ENCODE results near the gene UGCG. TPM values are rescaled to one million over a fixed set of nuclear protein-coding genes. Genes with fewer than 3 reads are reported as not detected.
"Not testable (repeated sequence)": the region's sequence is repeated elsewhere in the genome, so short reads cannot be mapped to it uniquely, and the experiment has no call there.

UGCG gene
- total RNA-seq, 3 donors from 2014 or later, result 22.4 to 57.1 (median 55.1) TPM

- no peaks in the 10 kb centered on the region for H3K36me3 ChIP-seq
- H3K27me3 ChIP-seq, result no peaks in the 10 kb centered on the region
- TF ChIP-seq, protein P1, sequence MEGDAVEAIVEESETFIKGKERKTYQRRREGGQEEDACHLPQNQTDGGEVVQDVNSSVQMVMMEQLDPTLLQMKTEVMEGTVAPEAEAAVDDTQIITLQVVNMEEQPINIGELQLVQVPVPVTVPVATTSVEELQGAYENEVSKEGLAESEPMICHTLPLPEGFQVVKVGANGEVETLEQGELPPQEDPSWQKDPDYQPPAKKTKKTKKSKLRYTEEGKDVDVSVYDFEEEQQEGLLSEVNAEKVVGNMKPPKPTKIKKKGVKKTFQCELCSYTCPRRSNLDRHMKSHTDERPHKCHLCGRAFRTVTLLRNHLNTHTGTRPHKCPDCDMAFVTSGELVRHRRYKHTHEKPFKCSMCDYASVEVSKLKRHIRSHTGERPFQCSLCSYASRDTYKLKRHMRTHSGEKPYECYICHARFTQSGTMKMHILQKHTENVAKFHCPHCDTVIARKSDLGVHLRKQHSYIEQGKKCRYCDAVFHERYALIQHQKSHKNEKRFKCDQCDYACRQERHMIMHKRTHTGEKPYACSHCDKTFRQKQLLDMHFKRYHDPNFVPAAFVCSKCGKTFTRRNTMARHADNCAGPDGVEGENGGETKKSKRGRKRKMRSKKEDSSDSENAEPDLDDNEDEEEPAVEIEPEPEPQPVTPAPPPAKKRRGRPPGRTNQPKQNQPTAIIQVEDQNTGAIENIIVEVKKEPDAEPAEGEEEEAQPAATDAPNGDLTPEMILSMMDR (IDR thresholded peaks at IDR 0.05), result no peak
- no peak for TF ChIP-seq POLR2A (IDR thresholded peaks at IDR 0.05)
- no peak for TF ChIP-seq POLR2AphosphoS5 (IDR thresholded peaks at IDR 0.05)
- no peak overlapping the region for H3K4me3 ChIP-seq
- no peaks in the 10 kb centered on the region for H3K9me3 ChIP-seq
- H3K4me1 ChIP-seq, result no peaks in the 10 kb centered on the region
- DNase-seq (ENCODE audit: low spot score in 2 of 2), result no peak
- no peak overlapping the region for H3K27ac ChIP-seq
- intact Hi-C loops (cut with DNase I; ENCODE audit: low total_unique reads), result no loop called here
These were observed 25.7 kb upstream of the UGCG start for GRCh38 chr9:111870774-111871498.

GRCh38 chr9:111871499-111871855 lies 25.1 kb upstream of the UGCG start:
- H3K27ac ChIP-seq, result no peak overlapping the region
- H3K4me3 ChIP-seq, result no peak overlapping the region
- intact Hi-C loops (cut with DNase I; ENCODE audit: low total_unique reads), result no loop called here
- no peaks in the 10 kb centered on the region for H3K27me3 ChIP-seq
- H3K9me3 ChIP-seq, result no peaks in the 10 kb centered on the region
- TF ChIP-seq POLR2AphosphoS5 (IDR thresholded peaks at IDR 0.05), result no peak
- TF ChIP-seq, protein P1 (IDR thresholded peaks at IDR 0.05), result no peak
- TF ChIP-seq POLR2A (IDR thresholded peaks at IDR 0.05), result no peak
- H3K4me1 ChIP-seq, result no peaks in the 10 kb centered on the region
- H3K36me3 ChIP-seq, result no peaks in the 10 kb centered on the region
- no peak for DNase-seq (ENCODE audit: low spot score in 2 of 2)

GRCh38 chr9:111872886-111873285 lies 23.7 kb upstream of the UGCG start:
- TF ChIP-seq, protein P1 (IDR thresholded peaks at IDR 0.05), result no peak
- TF ChIP-seq POLR2AphosphoS5 (IDR thresholded peaks at IDR 0.05) (no peak), POLR2A (IDR thresholded peaks at IDR 0.05) (no peak)
- no peaks in the 10 kb centered on the region for H3K36me3 ChIP-seq
- H3K27me3 ChIP-seq, result no peaks in the 10 kb centered on the region
- H3K27ac ChIP-seq, result no peak overlapping the region
- no peaks in the 10 kb centered on the region for H3K9me3 ChIP-seq
- no peak overlapping the region for H3K4me3 ChIP-seq
- H3K4me1 ChIP-seq, result no peaks in the 10 kb centered on the region
- intact Hi-C loops (cut with DNase I; ENCODE audit: low total_unique reads), result no loop called here
- no peak for DNase-seq (ENCODE audit: low spot score in 2 of 2)

DNA sequence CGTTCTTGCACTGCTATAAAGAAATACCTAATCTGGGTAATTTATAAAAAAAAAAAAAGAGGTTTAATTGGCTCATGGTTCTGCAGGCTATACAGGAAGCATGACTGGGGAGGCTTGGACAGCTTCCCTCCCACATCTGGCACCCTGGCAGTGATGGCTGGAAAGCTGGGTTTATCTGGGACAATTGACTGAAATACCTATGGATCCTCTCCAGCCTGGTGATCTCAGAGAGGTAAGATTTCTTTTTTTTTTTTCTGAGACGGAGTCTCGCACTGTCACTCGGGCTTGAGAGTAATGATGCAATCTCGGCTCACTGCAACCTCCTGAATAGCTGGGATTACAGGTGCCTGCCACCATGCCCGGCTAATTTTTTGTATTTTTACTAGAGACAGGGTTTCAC lies 22.7 kb upstream of the UGCG start:
- Histone ChIP-seq H3K4me3 (no peak overlapping the region), H3K4me1 (no peaks in the 10 kb centered on the region), H3K9me3 (no peaks in the 10 kb centered on the region), H3K27me3 (no peaks in the 10 kb centered on the region), H3K36me3 (no peaks in the 10 kb centered on the region), H3K27ac (no peak overlapping the region)
- no peak for DNase-seq (ENCODE audit: low spot score in 2 of 2)
- TF ChIP-seq, protein P1 (IDR thresholded peaks at IDR 0.05), result no peak
- no peak for TF ChIP-seq POLR2AphosphoS5 (IDR thresholded peaks at IDR 0.05)
- TF ChIP-seq POLR2A (IDR thresholded peaks at IDR 0.05), result no peak
- intact Hi-C loops (cut with DNase I; ENCODE audit: low total_unique reads), result no loop called here

DNA sequence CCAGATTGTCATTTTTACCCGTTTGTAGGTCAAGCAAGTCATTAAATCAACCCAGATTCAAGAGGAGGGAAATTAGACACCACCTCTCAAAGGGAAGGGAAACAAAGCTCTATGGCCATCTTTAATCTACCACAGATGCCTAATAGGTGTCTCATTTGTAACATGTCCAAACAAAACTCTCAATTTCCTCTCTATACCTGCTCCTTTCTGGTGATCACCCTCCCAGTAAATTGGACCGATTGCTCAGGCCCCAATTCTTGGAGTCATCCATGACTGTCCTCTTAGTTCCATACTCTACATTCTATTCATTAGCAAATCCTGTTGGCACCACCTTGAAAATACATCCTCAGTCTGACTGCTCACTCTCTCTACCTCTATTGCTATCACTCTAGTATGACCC lies 22.1 kb upstream of the UGCG start:
- Histone ChIP-seq H3K9me3 (no peaks in the 10 kb centered on the region), H3K4me1 (no peaks in the 10 kb centered on the region), H3K36me3 (no peaks in the 10 kb centered on the region), H3K27me3 (no peaks in the 10 kb centered on the region), H3K4me3 (no peak overlapping the region), H3K27ac (no peak overlapping the region)
- TF ChIP-seq, protein P1 (IDR thresholded peaks at IDR 0.05), result no peak
- TF ChIP-seq POLR2AphosphoS5 (IDR thresholded peaks at IDR 0.05), result no peak
- TF ChIP-seq POLR2A (IDR thresholded peaks at IDR 0.05), result no peak
- DNase-seq (ENCODE audit: low spot score in 2 of 2), result no peak
- intact Hi-C loops (cut with DNase I; ENCODE audit: low total_unique reads), result no loop called here

- H3K27ac ChIP-seq; DNase-seq (ENCODE audit: low spot score in 2 of 2); H3K36me3 ChIP-seq; H3K4me3 ChIP-seq; H3K9me3 ChIP-seq; H3K27me3 ChIP-seq; intact Hi-C loops (cut with DNase I; ENCODE audit: low total_unique reads); H3K4me1 ChIP-seq: not testable (repeated sequence)
These were observed 21.3 kb upstream of the UGCG start for GRCh38 chr9:111875291-111875690.

DNA sequence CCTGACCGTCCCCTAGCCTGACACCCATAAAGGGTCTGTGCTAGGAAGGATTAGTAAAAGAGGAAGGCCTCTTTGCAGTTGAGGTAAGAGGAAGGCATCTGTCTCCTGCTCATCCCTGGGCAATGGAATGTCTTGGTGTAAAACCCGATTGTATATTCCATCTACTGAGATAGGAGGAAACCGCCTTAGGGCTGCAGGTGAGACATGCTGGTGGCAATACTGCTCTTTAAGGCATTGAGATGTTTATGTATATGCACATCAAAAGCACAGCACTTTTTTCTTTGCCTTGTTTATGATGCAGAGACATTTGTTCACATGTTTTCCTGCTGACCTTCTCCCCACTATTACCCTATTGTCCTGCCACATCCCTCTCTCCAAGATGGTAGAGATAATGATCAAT lies 20.9 kb upstream of the UGCG start:
- H3K27me3 ChIP-seq; H3K4me3 ChIP-seq; intact Hi-C loops (cut with DNase I; ENCODE audit: low total_unique reads); H3K36me3 ChIP-seq; H3K4me1 ChIP-seq; H3K9me3 ChIP-seq; DNase-seq (ENCODE audit: low spot score in 2 of 2); H3K27ac ChIP-seq: not testable (repeated sequence)

Measured in breast epithelium (tissue), 4 donors.